K562 (cell line): ENCODE results near the gene HOXB4. TPM values are rescaled to one million over a fixed set of nuclear protein-coding genes. Genes with fewer than 3 reads are reported as not detected.

Experiments
- ATAC-seq: fragments of 200-7000 bp; cut with Tn5 transposase; 3 replicates; pipeline ENCODE4 v1.9.1; 2020; ENCODE audit warnings: moderate library complexity
- BruUV-seq: library from RNA; stranded (reverse); fragments of 400-500 nt; replicated peaks from 2 replicates; lab custom pipeline; 2021; lab: Mats Ljungman, UMichigan
- CTCF ChIA-PET: fragments of 300-600 bp; formaldehyde crosslinking; extraction: SDS; loops from one replicate; lab custom pipeline; 2021; ENCODE audit warnings: low intra/inter-chr PET ratio; lab: Yijun Ruan, JAX
- POLR2A ChIA-PET: fragments of 300-600, 350-650 bp; sonication (Branson Sonifier 250); formaldehyde crosslinking; extraction: SDS; loops from one replicate; lab custom pipeline; 2021; ENCODE audit warnings: antibody characterized with exemption, inconsistent platforms; lab: Yijun Ruan, JAX
- DNase-seq, 4 experiments: peaks; one replicate each; pipeline versions ENCODE4 v3.0.0 to v3.0.0-alpha.2; 2011 to 2018; ENCODE audit warnings: low spot score in 3 of 4, mixed read lengths in 3 of 4; ENCODE audit errors: extremely low read depth in 1 of 4
- FAIRE-seq: peaks from 2 replicates; lab custom pipeline; 2011; peaks lifted over from hg19 to GRCh38; lab: Jason Lieb, UNC
- H2AFZ ChIP-seq: 2 replicates; pipeline ENCODE4 v1.6.0; 2011; ENCODE audit warnings: low read depth, low read length, control low read depth, inconsistent platforms
- H3K27ac ChIP-seq: fragments of 200-600 bp; 3 replicates; pipeline ENCODE4 v1.8.0; 2011; ENCODE audit warnings: low read depth, mild to moderate bottlenecking, control low read depth, inconsistent platforms, low read length, moderate library complexity, mixed read lengths; ENCODE audit errors: extremely low read depth
- H3K27me3 ChIP-seq, 2 experiments: fragments of 300-600 bp in 1 of 2; 2 replicates in 1 of 2; 3 replicates in 1 of 2; pipeline versions ENCODE4 v1.6.0 to v1.8.0; 2011; ENCODE audit warnings: inconsistent platforms in 2 of 2, low read length in 2 of 2, mild to moderate bottlenecking in 1 of 2, mixed read lengths in 1 of 2, moderate library complexity in 1 of 2; ENCODE audit not compliant: control insufficient read depth in 2 of 2, insufficient read depth in 2 of 2
- H3K36me3 ChIP-seq: fragments of 300-600 bp; 3 replicates; pipeline ENCODE4 v1.8.0; 2011; ENCODE audit warnings: mild to moderate bottlenecking, low read length, inconsistent platforms; ENCODE audit not compliant: control insufficient read depth, insufficient read depth
- H3K4me1 ChIP-seq, 2 experiments: fragments of 200-600 bp in 1 of 2; replicated peaks in 1 of 2; 2 replicates in 1 of 2; 3 replicates in 1 of 2; pipeline versions ENCODE4 v1.5.1 to v1.8.0; 2011; ENCODE audit warnings: inconsistent platforms in 2 of 2, low read length in 2 of 2, mild to moderate bottlenecking in 1 of 2, mixed read lengths in 1 of 2, moderate library complexity in 1 of 2; ENCODE audit not compliant: control insufficient read depth in 2 of 2, insufficient read depth in 2 of 2
- H3K4me2 ChIP-seq: 2 replicates; pipeline ENCODE4 v1.6.1; 2011; ENCODE audit warnings: low read length, control low read depth, inconsistent platforms, mixed read lengths; ENCODE audit not compliant: insufficient read depth
- H3K4me3 ChIP-seq: fragments of 200-600 bp; sonication (generic), shearing (Covaris generic); 2 replicates; pipeline ENCODE4 v1.5.1; 2016; ENCODE audit warnings: control low read depth, inconsistent platforms
- H3K79me2 ChIP-seq: fragments of 200-600 bp; 3 replicates; pipeline ENCODE4 v1.8.0; 2011; ENCODE audit warnings: low read length, inconsistent platforms; ENCODE audit not compliant: control insufficient read depth, insufficient read depth
- H3K9ac ChIP-seq, 2 experiments: 2 replicates each; pipeline versions ENCODE4 v1.6.0 to v1.6.1; 2011; ENCODE audit warnings: low read depth in 2 of 2, low read length in 2 of 2, control low read depth in 1 of 2, inconsistent platforms in 1 of 2, mild to moderate bottlenecking in 1 of 2, mixed read lengths in 1 of 2; ENCODE audit not compliant: insufficient read depth in 1 of 2
- H3K9me1 ChIP-seq: one replicate; pipeline ENCODE4 v1.6.0; 2011; ENCODE audit warnings: inconsistent platforms, mild to moderate bottlenecking, low read length, moderate library complexity; ENCODE audit not compliant: control insufficient read depth, insufficient read depth
- H3K9me3 ChIP-seq: replicated peaks from 2 replicates; pipeline ENCODE4 v1.5.1; 2011; ENCODE audit warnings: low read depth, low read length, inconsistent platforms; ENCODE audit not compliant: control insufficient read depth, insufficient read depth
- H4K20me1 ChIP-seq: replicated peaks from 2 replicates; pipeline ENCODE4 v1.6.1; 2011; ENCODE audit warnings: low read length, inconsistent platforms, mixed read lengths; ENCODE audit not compliant: control insufficient read depth, insufficient read depth
- CBX2 ChIP-seq: fragments of 200-600 bp; sonication (generic); IDR thresholded peaks from one replicate; pipeline ENCODE4 v1.6.1; 2012; ENCODE audit warnings: mild to moderate bottlenecking, low read length, inconsistent platforms; ENCODE audit not compliant: insufficient read depth, poor library complexity, severe bottlenecking
- HDAC1 ChIP-seq, 2 experiments: fragments of 450-650 bp; IDR thresholded peaks; 2 replicates each; pipeline ENCODE4 v1.6.1; 2016 to 2017; ENCODE audit warnings: inconsistent platforms in 1 of 2, mild to moderate bottlenecking in 1 of 2, moderate library complexity in 1 of 2
- MAFG ChIP-seq: fragments of 450-650 bp; conservative IDR thresholded peaks from 2 replicates; pipeline ENCODE4 v1.6.1; 2016; ENCODE audit warnings: missing genetic modification characterization, missing compliant biosample characterization
- RBFOX2 ChIP-seq: fragments of 200-400 bp; formaldehyde crosslinking; IDR thresholded peaks from 2 replicates; pipeline ENCODE4 v1.6.1; 2017; ENCODE audit warnings: low read depth, mild to moderate bottlenecking, low read length, moderate library complexity
- SRSF9 ChIP-seq: fragments of 200-400 bp; formaldehyde crosslinking; IDR thresholded peaks from 2 replicates; pipeline ENCODE4 v1.6.1; 2017; ENCODE audit warnings: low read depth, low read length, borderline replicate concordance
- THRAP3 ChIP-seq: fragments of 450-650 bp; IDR thresholded peaks from 2 replicates; pipeline ENCODE4 v1.6.1; 2016; ENCODE audit warnings: mild to moderate bottlenecking, inconsistent platforms, borderline replicate concordance
- WGBS: fragments of 100-300 bp; shearing (Covaris generic); methylation state at CpG from one replicate; pipeline ENCODE4 v1.1.6; 2016; ENCODE audit warnings: low coverage, mixed read lengths; ENCODE audit not compliant: insufficient coverage; ENCODE audit errors: missing lambda C conversion rate; 5-methylcytosine and 5-hydroxymethylcytosine counted together
- in situ Hi-C: fragments of 300-500 bp; cut with MboI; formaldehyde crosslinking; loops from 4 replicates; pipeline ENCODE4 v1.15.0; 2018; ENCODE audit warnings: inconsistent platforms, mixed read lengths
- intact Hi-C: fragments of 100-400 bp; cut with micrococcal nuclease; formaldehyde crosslinking; loops from 2 replicates; pipeline ENCODE4 v1.14.2; 2022
- polyA plus RNA-seq, 8 experiments: library from polyadenylated mRNA; depleted of rRNA in 4 of 8; stranded (reverse) in 5 of 8; unstranded in 3 of 8; fragments of >200 nt; fragmentation: Nextera tagmentation in 2 of 8; fragmentation: Illumina TruSeq in 1 of 8; extraction: Ambion mirVana in 2 of 8; extraction: Trizol in 1 of 8; gene quantifications; 2 replicates each; pipeline versions ENCODE4 v1.2.1 to v1.2.3, GENCODE V29; 2011 to 2014; ENCODE audit warnings: inconsistent platforms in 1 of 8, missing spikeins in 1 of 8
- total RNA-seq, 7 experiments: library from RNA; depleted of rRNA in 6 of 7; stranded (reverse); fragments of >200 nt in 6 of 7; fragmentation: Illumina TruSeq in 2 of 7; extraction: Trizol in 2 of 7; gene quantifications; 2 replicates each; pipeline versions ENCODE4 v1.2.1 to v1.2.3, GENCODE V29; 2011 to 2021; ENCODE audit warnings: low replicate concordance in 1 of 7

HOXB4 gene
- total and polyA plus RNA-seq, 9 of the 15 experiments (the other 6 are each of a cell fraction or from before 2014, with no cell fraction given): 1.6 to 34.9 (median 14.9) TPM

DNA sequence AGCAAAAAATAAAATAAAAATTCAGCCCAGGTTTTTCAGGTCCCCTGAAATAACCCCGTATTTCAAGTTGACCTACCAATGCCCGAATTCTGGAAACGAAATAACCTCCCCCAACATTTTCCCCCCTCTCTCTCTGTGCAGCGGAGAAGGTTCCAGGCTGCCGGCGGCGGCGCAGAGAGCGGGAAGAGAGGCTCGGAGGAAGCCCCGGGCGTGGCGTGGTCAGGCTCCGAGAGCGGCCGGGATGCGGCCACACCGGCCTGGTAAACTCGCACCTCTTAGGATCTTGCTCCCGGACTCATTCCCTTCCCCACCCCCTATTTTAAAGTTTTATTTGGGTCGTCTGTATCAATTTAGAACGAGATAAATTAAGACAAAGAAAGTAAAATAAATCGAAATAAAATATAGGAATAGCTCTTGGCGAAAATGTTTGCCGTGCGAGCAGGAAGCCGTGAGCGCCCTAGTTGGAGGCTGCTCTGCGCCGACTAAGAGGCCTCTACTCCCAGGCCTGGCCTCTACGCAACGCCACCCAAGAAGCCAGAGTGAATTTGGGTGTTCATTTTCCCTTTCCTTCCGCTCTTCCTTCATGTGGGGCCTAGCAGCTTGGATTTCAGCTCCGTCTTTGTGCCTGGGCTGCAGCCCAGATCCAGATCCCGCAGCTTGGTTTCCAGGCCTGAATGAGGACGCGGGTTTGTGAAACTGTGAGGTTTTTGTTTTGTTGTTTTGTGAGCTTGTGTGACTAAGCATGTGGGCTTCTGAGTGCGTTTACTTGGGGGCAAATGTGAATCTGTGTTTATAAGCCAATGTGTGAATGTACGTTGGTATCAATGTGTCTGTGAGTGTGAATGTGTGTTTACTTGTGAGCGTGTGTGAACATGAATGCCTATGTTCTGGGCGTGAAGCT, 28.1 kb upstream of the HOXB4 start:
- TF ChIP-seq RBFOX2: no peak
- TF ChIP-seq MAFG (tag): no peak
- TF ChIP-seq HDAC1 (IDR thresholded peaks at IDR 0.05): 0 out of 4 replicates have a peak, but pooled peaks of 1 of the 2 experiments have one; percentile 14
- no peak for TF ChIP-seq THRAP3
- no peak for TF ChIP-seq SRSF9
- no peak for TF ChIP-seq CBX2
- Histone ChIP-seq H3K27ac (no peak overlapping the region), H4K20me1 (no peaks in the 10 kb centered on the region; the same call in 1 of the 2 replicates), H3K27me3 (no peaks in the 10 kb centered on the region), H3K36me3 (peaks cover 6% of the 10 kb centered on the region; the same call in 1 of the 3 replicates), H3K4me3 (no peak overlapping the region), H3K4me1 (peaks cover 27 to 68% of the 10 kb centered on the region in 2 experiments), H3K9ac (peak overlapping the region in 1 of 2 experiments; percentile 32; a peak in 1 of 4 replicates), H3K9me3 (no peaks in the 10 kb centered on the region), H3K4me2 (no peak overlapping the region), H2AFZ (no peak overlapping the region), H3K9me1 (no peaks in the 10 kb centered on the region), H3K79me2 (peaks cover 53% of the 10 kb centered on the region)
- in situ Hi-C loops (no loop called here), intact Hi-C loops (no loop called here)
- POLR2A ChIA-PET: interaction anchor here (0.6 to 0.8 kb wide), 4 partner anchors 19 to 457 kb away, joined by 3 read pairs; no protein-coding TSS in a partner anchor
- FAIRE-seq (no peak), DNase-seq (no peak), ATAC-seq (no peak)
- WGBS: 94% methylated on average over 35 of the region's 41 CpGs
- CTCF ChIA-PET: no interaction called here
- BruUV-seq: no TSS peak
